Sigmoid colon (tissue), 7 donors: Measurements from ENCODE around the gene PADI1. TPM values are rescaled to one million over a fixed set of nuclear protein-coding genes. Genes with fewer than 3 reads are reported as not detected.

Experiments used
- DNase-seq: peaks from one replicate; pipeline ENCODE4 v3.0.0-alpha.2; 2019
- H3K27ac ChIP-seq, 4 donors: fragments of 200-600 bp; sonication (generic); one replicate each; pipeline ENCODE4 v1.5.1; 2016 to 2019; ENCODE audit warnings: mild to moderate bottlenecking in 1 of 4
- H3K27me3 ChIP-seq, 3 donors: fragments of 200-600 bp; sonication (generic); one replicate each; pipeline ENCODE4 v1.5.1; 2019; ENCODE audit warnings: mild to moderate bottlenecking in 1 of 3
- H3K36me3 ChIP-seq, 4 donors: fragments of 200-600 bp; sonication (generic); one replicate each; pipeline ENCODE4 v1.5.1; 2016 to 2019
- H3K4me1 ChIP-seq, 4 donors: fragments of 200-600 bp; sonication (generic); one replicate each; pipeline ENCODE4 v1.5.1; 2017 to 2019
- H3K4me3 ChIP-seq, 4 donors: fragments of 200-600 bp; sonication (generic); one replicate each; pipeline ENCODE4 v1.5.1; 2017 to 2019; ENCODE audit warnings: mild to moderate bottlenecking in 2 of 4, moderate library complexity in 1 of 4
- H3K9me3 ChIP-seq, 4 donors: fragments of 200-600 bp in 3 of 4; sonication (generic) in 3 of 4; one replicate each; pipeline versions ENCODE4 v1.5.1 to v1.6.1; 2013 to 2019
- CTCF ChIP-seq, 4 experiments: fragments of 450-650 bp in 3 of 4; fragments of 200-600 bp in 1 of 4; IDR thresholded peaks; one replicate each; pipeline ENCODE4 v1.5.1; 2016 to 2019; ENCODE audit warnings: antibody characterized with exemption in 4 of 4, mild to moderate bottlenecking in 3 of 4, moderate library complexity in 2 of 4
- EP300 ChIP-seq, 4 donors: sonication (generic); formaldehyde crosslinking; IDR thresholded peaks; one replicate each; pipeline ENCODE4 v1.6.1; 2017; ENCODE audit warnings: antibody characterized with exemption in 4 of 4
- POLR2A ChIP-seq, 2 donors: fragments of 450-650 bp; IDR thresholded peaks; one replicate each; pipeline ENCODE4 v1.6.1; 2016; ENCODE audit warnings: antibody characterized with exemption in 2 of 2, mild to moderate bottlenecking in 2 of 2, moderate library complexity in 2 of 2
- POLR2AphosphoS5 ChIP-seq, 4 donors: sonication (generic); formaldehyde crosslinking; IDR thresholded peaks; one replicate each; pipeline ENCODE4 v1.6.1; 2017; ENCODE audit warnings: antibody characterized with exemption in 4 of 4
- WGBS, 2 donors: extraction: QIAGEN DNeasy Blood & Tissue Kit; methylation state at CpG; one replicate each; pipeline ENCODE4 v1.1.7; 2013; 5-methylcytosine and 5-hydroxymethylcytosine counted together
- intact Hi-C: fragments of 100-400 bp; cut with DNase I; formaldehyde crosslinking; loops from one replicate; pipeline ENCODE4 v1.15.1; 2023
- polyA plus RNA-seq, 3 donors: library from polyadenylated mRNA; stranded (reverse); fragments of 200-250 nt; gene quantifications; one replicate each; pipeline ENCODE4 v1.2.3, GENCODE V29; 2013
- total RNA-seq, 4 donors: library from RNA; depleted of rRNA; stranded (reverse); fragments of >200 nt; gene quantifications; one replicate each; pipeline ENCODE4 v1.1.0, GENCODE V29; 2016
- donor health status: healthy with polysubstance abuse.
- donor health status: Bipolar disorder and iron deficiency.
- donor health status: healthy.

The PADI1 gene
- total and polyA plus RNA-seq, 7 donors: under 0.01 to 0.92 (median 0.63) TPM; not detected in 4

- TF ChIP-seq POLR2A (IDR thresholded peaks at IDR 0.05) (no peak), CTCF (IDR thresholded peaks at IDR 0.05) (no peak), POLR2AphosphoS5 (IDR thresholded peaks at IDR 0.05) (no peak), EP300 (IDR thresholded peaks at IDR 0.05) (no peak)
- Histone ChIP-seq H3K4me3 (no peak overlapping the region), H3K27me3 (peaks cover 0 to 4% (median 0%) of the 10 kb centered on the region in 3 donors), H3K9me3 (no peaks in the 10 kb centered on the region), H3K27ac (no peak overlapping the region), H3K36me3 (no peaks in the 10 kb centered on the region), H3K4me1 (no peaks in the 10 kb centered on the region)
- WGBS, 2 donors: 64 to 66% methylated on average over 1 of the region's 1 CpG
- no peak for DNase-seq
- intact Hi-C loops: no loop called here
Measured at GRCh38 chr1:17177651-17178050, 27.3 kb upstream of the PADI1 start.

GRCh38 chr1:17181781-17182464, 23.0 kb upstream of the PADI1 start:
- peaks cover 0 to 4% (median 0%) of the 10 kb centered on the region in 3 donors for H3K27me3 ChIP-seq
- TF ChIP-seq CTCF (IDR thresholded peaks at IDR 0.05): no peak
- TF ChIP-seq EP300 (IDR thresholded peaks at IDR 0.05): no peak
- no peak for TF ChIP-seq POLR2AphosphoS5 (IDR thresholded peaks at IDR 0.05)
- TF ChIP-seq POLR2A (IDR thresholded peaks at IDR 0.05): no peak
- no peaks in the 10 kb centered on the region for H3K4me1 ChIP-seq
- no peak overlapping the region for H3K4me3 ChIP-seq
- intact Hi-C loops: no loop called here
- WGBS, 2 donors: 21 to 67% methylated on average over 6 of the region's 6 CpGs
- DNase-seq: no peak
- no peak overlapping the region for H3K27ac ChIP-seq
- no peaks in the 10 kb centered on the region for H3K36me3 ChIP-seq
- H3K9me3 ChIP-seq: no peaks in the 10 kb centered on the region

DNA sequence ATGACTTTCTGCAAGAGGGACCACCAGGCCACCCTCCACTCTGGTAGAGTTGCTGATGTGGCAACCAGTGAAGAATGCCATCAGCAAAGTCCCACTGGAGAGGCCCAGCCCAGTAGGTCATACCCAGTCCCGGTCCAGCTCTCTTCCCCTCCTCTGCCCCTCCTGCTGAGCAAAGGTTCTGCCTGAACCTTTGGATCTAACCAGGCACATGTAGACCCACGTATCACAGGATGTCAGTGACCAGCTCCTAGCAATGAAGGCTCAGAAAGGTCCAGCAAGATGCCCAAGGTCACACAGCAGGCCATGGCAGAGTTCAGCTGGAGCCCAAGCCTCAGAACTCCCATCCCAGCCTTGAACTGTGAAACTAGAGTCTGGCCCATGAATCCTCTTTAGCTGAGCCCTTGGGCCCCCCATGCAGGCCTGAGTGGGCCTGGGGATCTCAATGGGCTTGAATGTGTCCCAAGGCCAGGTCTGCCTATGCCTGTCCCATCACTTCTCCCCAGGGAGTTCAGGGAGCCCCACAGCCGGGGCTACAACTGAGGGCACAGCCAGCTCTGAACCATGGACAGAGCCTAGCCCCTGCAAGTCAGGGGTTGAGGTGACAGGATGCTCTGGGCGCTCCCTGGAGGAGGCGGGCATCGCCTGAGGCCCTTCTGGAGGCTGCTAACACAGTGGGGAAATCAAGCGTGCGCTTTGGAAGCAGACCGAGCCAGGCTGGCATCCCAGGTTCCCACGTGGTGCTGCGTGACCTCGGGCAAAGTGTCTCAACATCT, 21.4 kb upstream of the PADI1 start:
- no peak for TF ChIP-seq CTCF (IDR thresholded peaks at IDR 0.05)
- no peak for TF ChIP-seq POLR2A (IDR thresholded peaks at IDR 0.05)
- TF ChIP-seq POLR2AphosphoS5 (IDR thresholded peaks at IDR 0.05): no peak
- H3K36me3 ChIP-seq: no peaks in the 10 kb centered on the region
- H3K9me3 ChIP-seq: no peaks in the 10 kb centered on the region
- H3K27me3 ChIP-seq: peaks cover 0 to 4% (median 0%) of the 10 kb centered on the region in 3 donors
- H3K27ac ChIP-seq: no peak overlapping the region
- 89 to 91% methylated on average over 12 of the region's 12 CpGs for WGBS, 2 donors
- intact Hi-C loops: no loop called here
- H3K4me3 ChIP-seq: no peak overlapping the region
- no peak for DNase-seq
- H3K4me1 ChIP-seq: no peaks in the 10 kb centered on the region

GRCh38 chr1:17184161-17184665, 20.7 kb upstream of the PADI1 start:
- H3K9me3 ChIP-seq: no peaks in the 10 kb centered on the region
- no peak overlapping the region for H3K27ac ChIP-seq
- DNase-seq: no peak
- H3K4me1 ChIP-seq: no peaks in the 10 kb centered on the region
- intact Hi-C loops: no loop called here
- H3K36me3 ChIP-seq: no peaks in the 10 kb centered on the region
- TF ChIP-seq POLR2AphosphoS5 (IDR thresholded peaks at IDR 0.05) (no peak), POLR2A (IDR thresholded peaks at IDR 0.05) (no peak), CTCF (IDR thresholded peaks at IDR 0.05) (no peak), EP300 (IDR thresholded peaks at IDR 0.05) (no peak)
- WGBS, 2 donors: 77 to 89% methylated on average over 7 of the region's 7 CpGs
- no peak overlapping the region for H3K4me3 ChIP-seq
- peaks cover 0 to 4% (median 0%) of the 10 kb centered on the region in 3 donors for H3K27me3 ChIP-seq
